ENCODE measurements around the gene C9orf57. TPM values are rescaled to one million over a fixed set of nuclear protein-coding genes. Genes with fewer than 3 reads are reported as not detected.

C9orf57 gene
- total and polyA plus RNA-seq, 4 donors = not detected

Small RNA genes within 50 kb of the gene (small RNA-seq; reads per million reads assigned to genes)
- gene HSPB1P1 (ENCODE audit: low replicate concordance) = not detected

Other genes starting within 250 kb of the C9orf57 start
- 10 to 100 TPM; 33.7 to 91.8 TPM for gene ABHD17B, start 149.4 kb downstream of the C9orf57 start, total RNA-seq
- gene ABHD17B, start 149.4 kb downstream of the C9orf57 start, polyA plus RNA-seq (ENCODE audit: insufficient read length in 2 of 2) = 10 to 100 TPM; 42.2 to 58.6 TPM
- gene C9orf85, start 149.0 kb downstream of the C9orf57 start, total RNA-seq = 10 to 100 TPM; 17.3 to 22.4 TPM
- gene C9orf85, start 149.0 kb downstream of the C9orf57 start, polyA plus RNA-seq (ENCODE audit: insufficient read length in 2 of 2) = 10 to 100 TPM; 16.2 to 17.4 TPM
- 1 to 10 TPM in 1 of 2 donors, under 1 TPM in 1; 0.88 to 4.3 TPM for gene GDA, start 88.8 kb upstream of the C9orf57 start, total RNA-seq
- 1 to 10 TPM; 2.3 to 3.4 TPM for gene GDA, start 88.8 kb upstream of the C9orf57 start, polyA plus RNA-seq (ENCODE audit: insufficient read length in 2 of 2)